Mesenchymal stem cell (in vitro differentiated cells and primary cell): ENCODE data around the gene ZBTB16.

Experiments used
- DNase-seq: peaks from one replicate; pipeline ENCODE4 v3.0.0-alpha.2; 2013
- H2AFZ ChIP-seq: one replicate; pipeline ENCODE4 v1.6.1; 2013; ENCODE audit warnings: low read depth, mild to moderate bottlenecking, control low read depth, inconsistent platforms, low read length, moderate library complexity
- H2AK5ac ChIP-seq: 2 replicates; pipeline ENCODE4 v1.6.1; 2013; ENCODE audit warnings: low read length, moderate library complexity, mild to moderate bottlenecking, inconsistent platforms; ENCODE audit not compliant: severe bottlenecking
- H2BK120ac ChIP-seq: one replicate; pipeline ENCODE4 v1.6.1; 2013; ENCODE audit warnings: low read depth, mild to moderate bottlenecking, inconsistent platforms, low read length, moderate library complexity
- H2BK12ac ChIP-seq, 2 experiments: one replicate each; pipeline ENCODE4 v1.6.1; 2013; ENCODE audit warnings: inconsistent platforms in 2 of 2, low read length in 2 of 2, mild to moderate bottlenecking in 2 of 2, moderate library complexity in 2 of 2, control low read depth in 1 of 2
- H2BK15ac ChIP-seq: one replicate; pipeline ENCODE4 v1.6.1; 2013; ENCODE audit warnings: mild to moderate bottlenecking, low read depth, inconsistent platforms; ENCODE audit not compliant: poor library complexity, severe bottlenecking
- H2BK5ac ChIP-seq: 2 replicates; pipeline ENCODE4 v1.6.1; 2013; ENCODE audit warnings: low read depth, mild to moderate bottlenecking, low read length, control low read depth, inconsistent platforms; ENCODE audit not compliant: poor library complexity, severe bottlenecking
- H3K14ac ChIP-seq, 2 experiments: one replicate each; pipeline ENCODE4 v1.6.1; 2013; ENCODE audit warnings: inconsistent platforms in 2 of 2, low read length in 2 of 2, control low read depth in 1 of 2, mild to moderate bottlenecking in 1 of 2, moderate library complexity in 1 of 2
- H3K18ac ChIP-seq, 2 experiments: one replicate each; pipeline ENCODE4 v1.6.1; 2013; ENCODE audit warnings: inconsistent platforms in 2 of 2, low read length in 2 of 2, control low read depth in 1 of 2, low read depth in 1 of 2, mild to moderate bottlenecking in 1 of 2
- H3K23ac ChIP-seq, 2 experiments: one replicate each; pipeline ENCODE4 v1.6.1; 2013; ENCODE audit warnings: inconsistent platforms in 2 of 2, low read length in 2 of 2, mild to moderate bottlenecking in 2 of 2, moderate library complexity in 2 of 2, control low read depth in 1 of 2
- H3K27ac ChIP-seq: 2 replicates; pipeline ENCODE4 v1.5.1; 2013; ENCODE audit warnings: mild to moderate bottlenecking, moderate library complexity, low read length, control low read depth, inconsistent platforms; ENCODE audit not compliant: poor library complexity, severe bottlenecking
- H3K27me3 ChIP-seq, 2 experiments: 2 replicates each; pipeline versions ENCODE4 v1.6.1 to v1.7.0; 2013; ENCODE audit warnings: low read length in 2 of 2, mild to moderate bottlenecking in 2 of 2, moderate library complexity in 2 of 2, control low read depth in 1 of 2, inconsistent platforms in 1 of 2; ENCODE audit not compliant: control insufficient read depth in 1 of 2, insufficient read depth in 1 of 2
- H3K36me3 ChIP-seq, 2 experiments: 2 replicates each; pipeline versions ENCODE4 v1.6.1 to v1.7.0; 2013; ENCODE audit warnings: low read length in 2 of 2, control low read depth in 1 of 2, inconsistent platforms in 1 of 2, low read depth in 1 of 2, mild to moderate bottlenecking in 1 of 2; ENCODE audit not compliant: insufficient read depth in 2 of 2, control insufficient read depth in 1 of 2
- H3K4ac ChIP-seq, 2 experiments: one replicate each; pipeline ENCODE4 v1.6.1; 2013; ENCODE audit warnings: inconsistent platforms in 2 of 2, low read length in 2 of 2, mild to moderate bottlenecking in 2 of 2, moderate library complexity in 2 of 2, control low read depth in 1 of 2, low read depth in 1 of 2
- H3K4me1 ChIP-seq: 2 replicates; pipeline ENCODE4 v1.6.1; 2013; ENCODE audit warnings: low read depth, low read length, control low read depth; ENCODE audit not compliant: control insufficient read depth, insufficient read depth
- H3K4me2 ChIP-seq: 2 replicates; pipeline ENCODE4 v1.6.1; 2013; ENCODE audit warnings: low read length, mild to moderate bottlenecking, inconsistent platforms; ENCODE audit not compliant: poor library complexity, severe bottlenecking
- H3K4me3 ChIP-seq, 2 experiments: 2 replicates each; pipeline versions ENCODE4 v1.5.1 to v1.7.0; 2013; ENCODE audit warnings: low read length in 2 of 2, mild to moderate bottlenecking in 2 of 2, control low read depth in 1 of 2, low read depth in 1 of 2; ENCODE audit not compliant: insufficient read depth in 1 of 2
- H3K79me1 ChIP-seq: replicated peaks from 2 replicates; pipeline ENCODE4 v1.6.1; 2013; ENCODE audit warnings: mild to moderate bottlenecking, control low read depth, low read length, inconsistent platforms; ENCODE audit not compliant: poor library complexity, severe bottlenecking
- H3K9ac ChIP-seq: 2 replicates; pipeline ENCODE4 v1.7.0; 2013; ENCODE audit warnings: mild to moderate bottlenecking, low read length, moderate library complexity
- H3K9me3 ChIP-seq: 2 replicates; pipeline ENCODE4 v1.7.0; 2013; ENCODE audit warnings: mild to moderate bottlenecking, low read length; ENCODE audit not compliant: control insufficient read depth
- H4K8ac ChIP-seq: one replicate; pipeline ENCODE4 v1.6.1; 2013; ENCODE audit warnings: inconsistent platforms, mild to moderate bottlenecking, low read length, moderate library complexity
- H4K91ac ChIP-seq: one replicate; pipeline ENCODE4 v1.6.1; 2013; ENCODE audit warnings: mild to moderate bottlenecking, low read length, inconsistent platforms
- WGBS: methylation state at CpG from one replicate; pipeline ENCODE4 v1.1.7; 2013; ENCODE audit warnings: mixed read lengths; 5-methylcytosine and 5-hydroxymethylcytosine counted together

ZBTB16 gene

GRCh38 chr11:114016986-114017385 is 42.5 kb upstream of the ZBTB16 start:
- Histone ChIP-seq H3K79me1 (no peaks in the 10 kb centered on the region), H3K4me1 (no peaks in the 10 kb centered on the region), H2BK120ac (no peak overlapping the region), H4K8ac (no peak overlapping the region), H4K91ac (no peak overlapping the region), H3K18ac (no peak overlapping the region), H3K36me3 (no peaks in the 10 kb centered on the region), H3K27ac (no peak overlapping the region), H2BK12ac (no peak overlapping the region), H3K4me3 (no peak overlapping the region), H3K9me3 (no peaks in the 10 kb centered on the region), H2AFZ (no peak overlapping the region), H3K27me3 (peaks cover 0 to 12% of the 10 kb centered on the region in 2 experiments), H2BK15ac (no peak overlapping the region), H2AK5ac (no peak overlapping the region), H3K4ac (no peak overlapping the region), H3K23ac (no peak overlapping the region), H3K4me2 (no peak overlapping the region), H3K14ac (no peak overlapping the region), H2BK5ac (no peak overlapping the region), H3K9ac (no peak overlapping the region)
- no peak for DNase-seq
- WGBS: 94% methylated on average over 2 of the region's 2 CpGs

DNA sequence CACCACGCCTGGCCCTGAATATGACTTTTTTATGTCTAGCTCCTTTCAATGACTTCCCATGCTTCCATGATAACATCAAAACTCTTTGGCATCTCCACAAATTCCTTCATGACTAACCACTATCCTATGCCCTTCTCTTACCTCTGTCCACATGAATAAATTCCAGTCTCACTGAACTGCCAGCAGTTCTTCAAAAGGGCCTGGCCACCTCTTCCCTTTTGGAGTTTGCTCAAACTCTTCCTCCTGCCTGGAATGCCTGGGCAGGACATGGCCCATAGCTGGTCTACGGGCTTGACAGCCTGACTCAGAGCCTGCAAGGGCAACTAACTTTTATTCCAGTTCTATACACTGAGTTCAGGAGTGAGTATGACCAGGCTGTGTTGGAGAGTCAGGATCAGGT is 41.8 kb upstream of the ZBTB16 start:
- Histone ChIP-seq H4K91ac (no peak overlapping the region), H3K9ac (no peak overlapping the region), H2BK120ac (no peak overlapping the region), H2AK5ac (no peak overlapping the region), H3K14ac (no peak overlapping the region), H3K4me3 (no peak overlapping the region), H2BK15ac (no peak overlapping the region), H3K27ac (no peak overlapping the region), H4K8ac (no peak overlapping the region), H2BK5ac (no peak overlapping the region), H3K9me3 (no peaks in the 10 kb centered on the region), H3K79me1 (no peaks in the 10 kb centered on the region), H3K27me3 (peaks cover 0 to 4% of the 10 kb centered on the region in 2 experiments), H3K18ac (no peak overlapping the region), H3K4me2 (no peak overlapping the region), H2AFZ (no peak overlapping the region), H3K36me3 (no peaks in the 10 kb centered on the region), H3K23ac (no peak overlapping the region), H3K4ac (no peak overlapping the region), H3K4me1 (no peaks in the 10 kb centered on the region), H2BK12ac (no peak overlapping the region)
- no peak for DNase-seq
- 45% methylated on average over 2 of the region's 2 CpGs for WGBS

DNA sequence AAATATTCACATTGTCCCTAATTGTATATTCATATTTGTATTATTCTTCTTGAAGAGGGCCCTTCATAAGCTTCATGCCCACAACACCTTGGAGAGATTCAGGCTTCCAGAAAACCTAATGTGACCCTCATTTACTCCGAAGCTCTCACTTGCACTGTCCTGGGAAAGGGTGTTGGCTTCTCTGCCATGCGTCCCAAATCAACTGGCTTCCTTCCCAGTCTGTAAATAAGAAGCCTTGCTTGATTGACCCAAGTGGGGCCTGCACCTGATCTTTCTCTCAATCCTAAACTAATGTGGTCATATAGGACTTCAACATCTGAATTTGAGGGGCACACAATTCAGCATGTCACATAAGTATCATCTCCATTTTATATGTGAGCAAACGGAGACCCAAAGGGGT is 40.5 kb upstream of the ZBTB16 start:
- Histone ChIP-seq H2AFZ (no peak overlapping the region), H3K14ac (no peak overlapping the region), H2BK5ac (no peak overlapping the region), H2AK5ac (no peak overlapping the region), H3K4me2 (no peak overlapping the region), H3K36me3 (no peaks in the 10 kb centered on the region), H3K27ac (no peak overlapping the region), H3K18ac (no peak overlapping the region), H2BK12ac (no peak overlapping the region), H3K27me3 (peaks cover 0 to 3% of the 10 kb centered on the region in 2 experiments), H2BK15ac (no peak overlapping the region), H4K8ac (no peak overlapping the region), H3K9me3 (no peaks in the 10 kb centered on the region), H3K4me1 (no peaks in the 10 kb centered on the region), H3K23ac (no peak overlapping the region), H3K9ac (no peak overlapping the region), H3K4me3 (no peak overlapping the region), H3K79me1 (no peaks in the 10 kb centered on the region), H4K91ac (no peak overlapping the region), H2BK120ac (no peak overlapping the region), H3K4ac (no peak overlapping the region)
- WGBS: 87% methylated on average over 3 of the region's 3 CpGs
- no peak for DNase-seq

DNA sequence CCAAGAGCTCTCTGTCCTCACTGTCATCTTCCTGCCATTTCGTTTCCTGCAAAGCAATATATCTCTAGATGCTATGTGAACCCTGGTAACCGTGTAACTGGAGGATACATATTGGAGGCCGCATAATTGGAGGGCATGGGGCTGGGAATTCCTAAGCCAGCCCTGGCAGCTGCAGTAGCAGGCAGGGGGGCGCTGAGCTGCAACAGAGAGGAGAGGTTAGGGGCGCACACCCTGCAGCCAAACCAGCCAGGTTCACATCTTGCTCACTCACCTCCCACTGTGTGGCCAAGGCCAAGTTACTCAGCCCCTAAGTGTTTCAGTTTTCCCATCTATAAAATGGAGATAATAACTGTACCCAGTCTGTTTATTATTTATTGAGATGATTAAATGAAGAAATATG is 39.9 kb upstream of the ZBTB16 start:
- no peak overlapping the region for H2BK5ac ChIP-seq
- no peak overlapping the region for H3K9ac ChIP-seq
- no peak overlapping the region for H3K4me3 ChIP-seq
- H2AFZ ChIP-seq: no peak overlapping the region
- H3K9me3 ChIP-seq: no peaks in the 10 kb centered on the region
- no peak overlapping the region for H4K8ac ChIP-seq
- no peak overlapping the region for H2BK15ac ChIP-seq
- H3K18ac ChIP-seq: no peak overlapping the region
- H3K23ac ChIP-seq: no peak overlapping the region
- no peak overlapping the region for H3K4me2 ChIP-seq
- WGBS: 72% methylated on average over 4 of the region's 5 CpGs
- H3K36me3 ChIP-seq: no peaks in the 10 kb centered on the region
- H2AK5ac ChIP-seq: no peak overlapping the region
- H2BK12ac ChIP-seq: no peak overlapping the region
- no peak overlapping the region for H4K91ac ChIP-seq
- H3K4ac ChIP-seq: no peak overlapping the region
- peak overlapping the region in 1 of 2 experiments; percentile 46 for H3K14ac ChIP-seq
- H3K27ac ChIP-seq: no peak overlapping the region
- H3K79me1 ChIP-seq: no peaks in the 10 kb centered on the region
- peaks cover 0 to 9% of the 10 kb centered on the region in 2 experiments for H3K27me3 ChIP-seq
- H2BK120ac ChIP-seq: no peak overlapping the region
- no peak for DNase-seq
- H3K4me1 ChIP-seq: no peaks in the 10 kb centered on the region
